SU-DHL-6 (cell line): ENCODE measurements around the gene RIPK4.

Source experiments
- H2AFZ ChIP-seq: fragments of 200-600 bp; sonication (generic); 2 replicates; pipeline ENCODE4 v1.6.1; 2014; ENCODE audit warnings: low read depth, mild to moderate bottlenecking, moderate library complexity, mixed read lengths, antibody characterized with exemption, low read length; ENCODE audit not compliant: severe bottlenecking
- H3F3A ChIP-seq: fragments of 200-600 bp; shearing (Covaris generic); 2 replicates; pipeline ENCODE4 v1.6.0; 2016; ENCODE audit warnings: antibody characterized with exemption, mild to moderate bottlenecking; ENCODE audit not compliant: insufficient read depth
- H3K27ac ChIP-seq: fragments of 200-600 bp; sonication (generic); 2 replicates; pipeline ENCODE4 v1.5.1; 2016; ENCODE audit warnings: low read depth, mild to moderate bottlenecking, low read length, moderate library complexity, mixed read lengths
- H3K27me3 ChIP-seq: fragments of 200-600 bp; sonication (generic), shearing (Covaris generic); 2 replicates; pipeline ENCODE4 v1.6.0; 2014; ENCODE audit warnings: mild to moderate bottlenecking, low read length
- H3K36me3 ChIP-seq: fragments of 200-600 bp; sonication (generic); 2 replicates; pipeline ENCODE4 v1.6.1; 2014; ENCODE audit warnings: mild to moderate bottlenecking, low read length, mixed read lengths
- H3K4me2 ChIP-seq: fragments of 300-600, 200-600 bp; shearing (Covaris generic), sonication (generic); 2 replicates; pipeline ENCODE4 v1.6.0; 2014; ENCODE audit warnings: low read length, low read depth, mild to moderate bottlenecking; ENCODE audit not compliant: poor library complexity, severe bottlenecking
- H3K4me3 ChIP-seq: fragments of 200-600 bp; sonication (generic); 2 replicates; pipeline ENCODE4 v1.5.1; 2014; ENCODE audit warnings: antibody characterized with exemption, low read length, mild to moderate bottlenecking, mixed read lengths; ENCODE audit not compliant: insufficient read depth, poor library complexity, severe bottlenecking
- H3K79me2 ChIP-seq: fragments of 200-600 bp; sonication (generic); 2 replicates; pipeline ENCODE4 v1.6.1; 2014; ENCODE audit warnings: mild to moderate bottlenecking, low read length, moderate library complexity; ENCODE audit not compliant: insufficient read depth
- H3K9ac ChIP-seq: fragments of 200-600 bp; sonication (generic); 2 replicates; pipeline ENCODE4 v1.7.0; 2014; ENCODE audit warnings: mild to moderate bottlenecking, low read length
- H3K9me2 ChIP-seq: fragments of 200-600 bp; sonication (generic); replicated peaks from 2 replicates; pipeline ENCODE4 v1.6.1; 2014; ENCODE audit warnings: low read length; ENCODE audit not compliant: insufficient read depth
- H3K9me3 ChIP-seq: fragments of 200-600 bp; sonication (generic); 2 replicates; pipeline ENCODE4 v1.6.1; 2014; ENCODE audit warnings: low read length, mixed read lengths; ENCODE audit not compliant: insufficient read depth
- H4K20me1 ChIP-seq: fragments of 200-600 bp; sonication (generic); 2 replicates; pipeline ENCODE4 v1.6.1; 2014; ENCODE audit warnings: low read depth, mild to moderate bottlenecking, antibody characterized with exemption, low read length, moderate library complexity, mixed read lengths
- EZH2phosphoT487 ChIP-seq: fragments of 200-600 bp; sonication (generic), shearing (Covaris generic); conservative IDR thresholded peaks from 2 replicates; pipeline ENCODE4 v1.6.1; 2018; ENCODE audit warnings: mild to moderate bottlenecking, antibody characterized with exemption, low read length, moderate library complexity, mixed read lengths
- TF ChIP-seq, protein P1 (sequence below): fragments of 200-600 bp; sonication (generic); IDR thresholded peaks from one replicate; pipeline ENCODE4 v1.5.1; 2017; ENCODE audit warnings: antibody characterized with exemption, mild to moderate bottlenecking, low read length, moderate library complexity; ENCODE audit not compliant: insufficient read depth, poor library complexity, severe bottlenecking

Gene RIPK4

DNA sequence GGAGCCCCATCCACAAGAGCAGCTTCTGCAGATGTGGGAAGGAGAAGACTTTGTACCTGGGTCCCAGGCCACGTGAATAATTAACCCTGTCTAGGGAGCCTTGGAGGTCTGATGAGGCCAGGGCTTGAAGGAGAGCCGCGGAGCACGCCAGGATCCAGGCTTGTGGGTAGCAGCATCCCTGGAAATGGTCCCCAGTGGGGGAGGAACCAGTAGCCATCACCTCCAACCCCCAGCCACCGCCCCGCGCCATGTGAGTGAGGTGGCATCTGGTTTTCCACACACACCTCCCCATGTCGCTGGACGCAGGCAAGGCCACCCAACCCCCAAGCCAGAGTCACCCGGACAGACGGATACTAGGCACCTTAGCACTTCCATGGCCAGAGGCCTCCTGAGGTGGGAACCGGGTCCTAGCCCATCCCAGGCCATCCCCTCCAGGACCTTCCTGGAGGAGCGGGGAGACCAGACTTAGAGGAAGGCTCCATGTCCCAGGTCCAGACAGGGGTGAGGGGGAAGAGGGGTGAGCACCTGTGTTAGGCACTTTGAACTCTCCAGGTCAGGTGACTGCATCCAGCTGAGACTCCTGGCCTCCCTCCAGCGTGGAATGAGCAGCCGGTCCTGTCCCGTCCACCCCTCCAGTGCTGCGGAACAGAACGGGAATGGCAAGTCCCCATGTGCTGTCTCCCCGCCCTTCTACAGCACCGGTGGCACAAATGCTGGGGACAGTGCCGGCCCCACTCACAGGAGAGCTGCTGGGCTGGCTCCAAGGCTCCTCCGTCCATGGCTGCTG is 53.2 kb downstream of the RIPK4 start:
- no peak overlapping the region for H3K4me3 ChIP-seq
- H3K79me2 ChIP-seq = no peaks in the 10 kb centered on the region
- H3K27ac ChIP-seq = no peak overlapping the region
- H3K36me3 ChIP-seq = no peaks in the 10 kb centered on the region
- H3F3A ChIP-seq = no peaks in the 10 kb centered on the region
- no peak for TF ChIP-seq EZH2phosphoT487
- TF ChIP-seq, protein P1, sequence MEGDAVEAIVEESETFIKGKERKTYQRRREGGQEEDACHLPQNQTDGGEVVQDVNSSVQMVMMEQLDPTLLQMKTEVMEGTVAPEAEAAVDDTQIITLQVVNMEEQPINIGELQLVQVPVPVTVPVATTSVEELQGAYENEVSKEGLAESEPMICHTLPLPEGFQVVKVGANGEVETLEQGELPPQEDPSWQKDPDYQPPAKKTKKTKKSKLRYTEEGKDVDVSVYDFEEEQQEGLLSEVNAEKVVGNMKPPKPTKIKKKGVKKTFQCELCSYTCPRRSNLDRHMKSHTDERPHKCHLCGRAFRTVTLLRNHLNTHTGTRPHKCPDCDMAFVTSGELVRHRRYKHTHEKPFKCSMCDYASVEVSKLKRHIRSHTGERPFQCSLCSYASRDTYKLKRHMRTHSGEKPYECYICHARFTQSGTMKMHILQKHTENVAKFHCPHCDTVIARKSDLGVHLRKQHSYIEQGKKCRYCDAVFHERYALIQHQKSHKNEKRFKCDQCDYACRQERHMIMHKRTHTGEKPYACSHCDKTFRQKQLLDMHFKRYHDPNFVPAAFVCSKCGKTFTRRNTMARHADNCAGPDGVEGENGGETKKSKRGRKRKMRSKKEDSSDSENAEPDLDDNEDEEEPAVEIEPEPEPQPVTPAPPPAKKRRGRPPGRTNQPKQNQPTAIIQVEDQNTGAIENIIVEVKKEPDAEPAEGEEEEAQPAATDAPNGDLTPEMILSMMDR = no peak
- H3K9me3 ChIP-seq = no peaks in the 10 kb centered on the region
- H3K4me2 ChIP-seq = no peak overlapping the region
- no peaks in the 10 kb centered on the region for H4K20me1 ChIP-seq
- H2AFZ ChIP-seq = no peak overlapping the region
- H3K9me2 ChIP-seq = no peaks in the 10 kb centered on the region
- no peak overlapping the region for H3K9ac ChIP-seq
- H3K27me3 ChIP-seq = no peaks in the 10 kb centered on the region

DNA sequence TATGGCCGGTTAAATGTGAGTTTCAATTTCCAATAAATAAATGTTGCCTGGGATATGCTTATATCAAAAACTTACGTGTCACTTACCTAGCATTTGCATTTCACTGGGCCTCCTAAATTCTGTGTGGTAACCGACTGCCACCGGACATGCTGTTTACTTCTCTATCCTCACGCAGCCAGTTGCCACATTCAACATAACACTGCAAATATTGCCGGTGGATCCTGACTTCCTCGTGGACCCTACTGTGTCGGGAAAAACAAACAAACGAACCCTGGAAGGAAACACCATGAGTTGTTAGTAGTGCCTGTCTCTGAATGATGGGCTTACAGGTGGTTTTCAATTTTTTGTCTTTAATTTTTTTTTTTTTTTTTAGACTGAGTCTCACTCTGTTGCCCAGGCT is 54.1 kb downstream of the RIPK4 start:
- no peaks in the 10 kb centered on the region for H4K20me1 ChIP-seq
- no peaks in the 10 kb centered on the region for H3K79me2 ChIP-seq
- no peak overlapping the region for H3K4me2 ChIP-seq
- no peak overlapping the region for H2AFZ ChIP-seq
- H3F3A ChIP-seq = no peaks in the 10 kb centered on the region
- H3K27ac ChIP-seq = no peak overlapping the region
- no peak overlapping the region for H3K9ac ChIP-seq
- no peak overlapping the region for H3K4me3 ChIP-seq
- no peaks in the 10 kb centered on the region for H3K27me3 ChIP-seq
- TF ChIP-seq, protein P1 = no peak
- no peak for TF ChIP-seq EZH2phosphoT487
- no peaks in the 10 kb centered on the region for H3K9me2 ChIP-seq
- H3K36me3 ChIP-seq = no peaks in the 10 kb centered on the region
- H3K9me3 ChIP-seq = no peaks in the 10 kb centered on the region

DNA sequence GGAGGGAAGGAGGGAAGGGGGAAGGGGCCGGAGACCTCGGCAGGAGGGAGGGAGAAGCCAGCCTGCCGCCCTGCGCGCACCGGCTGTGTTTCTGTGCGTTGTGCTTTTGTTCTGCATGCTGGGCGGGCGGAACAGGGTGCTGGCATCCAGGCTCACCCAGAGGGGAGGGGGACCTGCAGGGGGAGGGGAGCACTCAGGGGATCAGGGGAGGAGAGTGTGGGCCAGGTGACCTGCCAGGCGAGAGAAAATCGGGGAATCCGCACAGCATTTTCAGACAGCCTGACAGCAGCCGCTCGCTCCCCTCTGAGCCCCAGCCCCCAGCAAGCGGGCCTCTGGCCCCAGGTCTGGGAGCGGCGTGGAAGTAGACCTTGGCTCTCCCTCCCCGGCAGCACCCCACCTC is 54.7 kb downstream of the RIPK4 start:
- Histone ChIP-seq H3K9me3 (no peaks in the 10 kb centered on the region), H3F3A (no peaks in the 10 kb centered on the region), H4K20me1 (no peaks in the 10 kb centered on the region), H2AFZ (no peak overlapping the region), H3K79me2 (no peaks in the 10 kb centered on the region), H3K9ac (no peak overlapping the region), H3K36me3 (no peaks in the 10 kb centered on the region), H3K4me2 (no peak overlapping the region), H3K27ac (no peak overlapping the region), H3K9me2 (no peaks in the 10 kb centered on the region), H3K4me3 (no peak overlapping the region), H3K27me3 (no peaks in the 10 kb centered on the region)
- no peak for TF ChIP-seq EZH2phosphoT487
- TF ChIP-seq, protein P1 = no peak
